Astrocyte of the spinal cord (primary cell): ENCODE data around the gene TCFL5.

ENCODE experiments used
- DNase-seq: peaks from one replicate; pipeline ENCODE4 v3.0.0; 2011; ENCODE audit warnings: low read depth, low spot score
- H3K4me3 ChIP-seq: 2 replicates; pipeline ENCODE4 v1.5.1; 2011; ENCODE audit warnings: low read depth, mild to moderate bottlenecking, low read length, moderate library complexity
- CTCF ChIP-seq: IDR thresholded peaks from 2 replicates; pipeline ENCODE4 v1.5.1; 2012; ENCODE audit warnings: low read depth, mild to moderate bottlenecking, low read length, inconsistent platforms
- in situ Hi-C: cut with HindIII; loops from 2 replicates; pipeline ENCODE4 v1.10.0; 2017; ENCODE audit warnings: low sequenced_read_pairs

TCFL5 gene

DNA sequence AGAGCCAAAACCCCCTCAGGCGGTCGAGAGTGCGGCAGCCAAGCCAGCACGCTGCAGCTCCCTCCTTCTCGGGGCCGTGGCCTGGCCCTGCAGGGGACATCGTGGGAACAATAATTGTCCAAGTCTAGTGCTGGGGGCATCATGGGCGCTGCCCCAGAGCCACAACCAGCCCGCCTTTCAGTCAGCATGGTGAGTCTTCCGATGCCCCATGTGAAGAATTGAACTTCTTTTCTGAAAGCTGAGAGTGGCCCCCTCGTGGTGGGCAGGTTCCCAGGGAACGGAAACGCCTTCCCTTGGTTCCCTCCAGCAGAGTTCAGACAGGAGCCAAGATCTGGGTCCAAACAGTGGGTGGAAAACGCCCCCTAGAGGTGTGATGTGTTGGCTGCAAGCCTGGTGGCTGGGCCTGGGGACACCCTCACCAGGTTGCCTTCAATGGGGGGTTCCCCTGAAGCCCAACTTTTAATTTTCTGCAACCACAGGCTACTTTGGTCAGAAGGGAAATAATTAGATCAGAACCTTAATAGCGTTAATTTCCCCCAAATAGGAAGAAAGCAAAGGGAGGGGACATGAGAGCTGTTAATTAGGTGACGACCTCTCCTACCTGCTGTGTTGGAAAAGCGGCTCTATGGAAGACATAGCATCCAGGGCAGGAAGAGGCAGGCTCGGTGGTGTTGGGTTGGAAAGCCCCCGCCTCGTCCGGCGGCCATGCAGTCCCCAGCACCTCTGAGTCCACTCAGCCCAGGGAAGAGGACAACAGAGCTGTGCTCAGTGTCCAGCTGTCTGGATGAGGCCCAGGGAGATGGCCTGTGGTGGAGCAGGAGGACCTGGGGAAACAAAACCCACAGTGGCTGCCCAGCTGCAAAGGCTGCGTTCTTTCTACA is 70.1 kb downstream of the TCFL5 start:
- H3K4me3 ChIP-seq, result no peak overlapping the region
- DNase-seq, result peak; percentile 86

More for the DNA sequence above, 70.1 kb downstream of the TCFL5 start:
- peak; percentile 95 for TF ChIP-seq CTCF
- in situ Hi-C loops, result no loop called here
